Activated gamma-delta T cell treated with Interleukin-2 at 50 U/mL for 16 hours (primary cell): ENCODE measurements around the gene CSKMT.
A peak's percentile ranks its signal among the peaks of the same experiment; 100 is the strongest.
"Not testable (repeated sequence)": the region's sequence is repeated elsewhere in the genome, so short reads cannot be mapped to it uniquely, and the experiment has no call there.

Experiments
- DNase-seq: peaks from one replicate; pipeline ENCODE4 v3.0.0-alpha.2; 2020

Gene CSKMT

GRCh38 chr11:62689421-62690183, 24.5 kb downstream of the CSKMT start, which contains the start of gene LRRN4CL:
Gene LRRN4CL, minus strand, starts transcription at chr11:62689530. Its CDS starts 1,022 bp downstream, at chr11:62688508.
- no peak for DNase-seq

GRCh38 chr11:62693624-62694023, 28.5 kb downstream of the CSKMT start:
- not testable (repeated sequence) for DNase-seq

GRCh38 chr11:62694455-62695167, 29.5 kb downstream of the CSKMT start:
- peak; percentile 79 for DNase-seq

GRCh38 chr11:62702246-62702645, 37.1 kb downstream of the CSKMT start:
- no peak for DNase-seq

GRCh38 chr11:62703921-62704320, 38.8 kb downstream of the CSKMT start:
- DNase-seq: not testable (repeated sequence)

GRCh38 chr11:62705413-62705812, 40.3 kb downstream of the CSKMT start:
- DNase-seq: no peak

GRCh38 chr11:62705880-62706849, 41.1 kb downstream of the CSKMT start:
- DNase-seq: peak; percentile 95

GRCh38 chr11:62706850-62707247, 41.7 kb downstream of the CSKMT start:
- no peak for DNase-seq

- no peak for DNase-seq
Measured at GRCh38 chr11:62707277-62707861, 42.3 kb downstream of the CSKMT start, which contains the start of the genes BSCL2 and GNG3. Gene BSCL2, minus strand, starts transcription at chr11:62707424. Its CDS starts 229 bp downstream, at chr11:62707195. Gene GNG3, plus strand, starts transcription at chr11:62707676. Its CDS starts 620 bp downstream, at chr11:62708296.

- no peak for DNase-seq
Measured at GRCh38 chr11:62708392-62708791, 43.3 kb downstream of the CSKMT start.

- DNase-seq: peak; percentile 49
Measured at GRCh38 chr11:62708793-62709192, 43.7 kb downstream of the CSKMT start.

GRCh38 chr11:62709247-62710000, 44.3 kb downstream of the CSKMT start:
- DNase-seq: peak; percentile 96

GRCh38 chr11:62710001-62710345, 44.9 kb downstream of the CSKMT start:
- peak; percentile 19 for DNase-seq

- DNase-seq: no peak
Measured at GRCh38 chr11:62712276-62712812, 47.2 kb downstream of the CSKMT start.

GRCh38 chr11:62712861-62713260, 47.7 kb downstream of the CSKMT start:
- DNase-seq: no peak

GRCh38 chr11:62713343-62713742, 48.2 kb downstream of the CSKMT start:
- no peak for DNase-seq

- DNase-seq: no peak
Measured at GRCh38 chr11:62715150-62716130, 50.3 kb downstream of the CSKMT start.

GRCh38 chr11:62716206-62716605, 51.1 kb downstream of the CSKMT start:
- DNase-seq: no peak

GRCh38 chr11:62716816-62717215, 51.7 kb downstream of the CSKMT start:
- no peak for DNase-seq
